ENCODE results near the gene CHN2.

CHN2 gene

DNA sequence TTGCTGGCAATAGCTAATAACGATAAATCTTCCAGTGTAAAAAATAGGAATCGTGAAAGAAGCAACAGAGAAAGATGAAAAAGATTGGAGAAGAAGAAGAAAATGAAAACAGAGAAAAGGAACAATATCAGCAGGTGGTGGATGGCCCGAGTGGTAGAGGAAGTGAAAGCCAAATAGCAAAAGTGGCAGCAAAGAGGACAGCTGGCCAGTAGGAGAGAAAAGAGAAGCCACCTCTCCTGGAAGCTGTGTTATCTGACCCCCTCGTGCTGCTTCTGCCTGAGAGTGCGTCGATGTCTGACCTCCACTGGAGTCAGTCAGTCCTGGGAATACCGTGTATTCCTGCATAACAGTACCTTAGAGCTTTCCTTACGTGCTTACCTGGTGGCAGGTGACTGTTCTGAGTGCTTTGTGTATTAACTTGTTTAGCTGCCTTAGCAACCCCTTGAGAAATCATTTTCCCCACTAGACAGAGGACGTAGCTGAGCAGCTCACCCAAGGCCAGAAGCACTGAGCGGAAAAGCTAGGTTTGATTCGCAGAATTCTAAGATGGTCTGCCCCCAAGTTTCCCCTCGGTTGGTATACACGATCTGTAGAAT lies 88.3 kb downstream of the CHN2 start:
- no peak for DNase-seq (ENCODE audit: low spot score)
- no peak for FAIRE-seq

GRCh38 chr7:29284696-29285443 lies 90.3 kb downstream of the CHN2 start:
- FAIRE-seq = no peak
- DNase-seq (ENCODE audit: low spot score) = no peak

DNA sequence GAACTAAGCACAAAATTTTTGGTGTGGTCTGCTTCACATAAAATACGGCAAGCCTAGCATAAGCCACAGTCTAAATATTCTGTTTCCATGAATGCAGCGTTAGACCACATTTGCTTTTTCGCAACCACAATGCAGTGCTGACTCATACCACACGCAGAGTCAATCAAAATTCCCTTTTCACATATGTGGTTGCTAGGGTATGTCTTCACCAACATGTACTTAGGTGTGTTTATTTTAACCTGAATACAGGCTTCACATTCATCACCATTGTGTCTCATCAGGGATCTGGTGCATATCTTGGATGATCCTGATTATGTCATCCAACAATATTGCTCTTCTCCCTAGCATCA lies 90.8 kb downstream of the CHN2 start:
- FAIRE-seq (peak; percentile 97), DNase-seq (ENCODE audit: low spot score) (peak; percentile 83)

GRCh38 chr7:29285861-29286260 lies 91.3 kb downstream of the CHN2 start:
- DNase-seq (ENCODE audit: low spot score) (peak; percentile 41), FAIRE-seq (no peak)

DNA sequence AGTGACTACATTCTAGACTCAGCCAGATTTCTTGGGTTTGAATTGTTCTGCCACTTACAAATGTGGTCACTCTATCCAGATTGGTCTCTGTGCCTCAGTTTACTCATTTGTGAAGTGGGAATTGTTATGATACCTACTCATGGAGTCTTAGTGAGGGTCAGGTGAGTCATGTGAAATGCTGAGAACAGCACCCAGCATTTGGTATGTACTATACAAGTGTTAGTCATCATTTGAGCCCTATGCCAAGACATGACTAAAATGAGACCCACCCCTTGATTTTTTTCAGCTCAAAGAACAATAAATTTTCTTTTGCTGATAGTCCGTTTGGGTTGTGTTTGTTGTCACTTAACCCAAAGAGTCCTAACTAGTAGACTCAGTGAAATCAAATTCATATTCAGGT lies 92.8 kb downstream of the CHN2 start:
- FAIRE-seq (peak; percentile 52), DNase-seq (ENCODE audit: low spot score) (peak; percentile 87)

- DNase-seq (ENCODE audit: low spot score) = no peak
- no peak for FAIRE-seq
Observed at GRCh38 chr7:29288181-29289091, 93.9 kb downstream of the CHN2 start.

GRCh38 chr7:29289156-29290021 lies 94.8 kb downstream of the CHN2 start:
- DNase-seq (ENCODE audit: low spot score) = peak; percentile 67
- FAIRE-seq = peak; percentile 44

DNA sequence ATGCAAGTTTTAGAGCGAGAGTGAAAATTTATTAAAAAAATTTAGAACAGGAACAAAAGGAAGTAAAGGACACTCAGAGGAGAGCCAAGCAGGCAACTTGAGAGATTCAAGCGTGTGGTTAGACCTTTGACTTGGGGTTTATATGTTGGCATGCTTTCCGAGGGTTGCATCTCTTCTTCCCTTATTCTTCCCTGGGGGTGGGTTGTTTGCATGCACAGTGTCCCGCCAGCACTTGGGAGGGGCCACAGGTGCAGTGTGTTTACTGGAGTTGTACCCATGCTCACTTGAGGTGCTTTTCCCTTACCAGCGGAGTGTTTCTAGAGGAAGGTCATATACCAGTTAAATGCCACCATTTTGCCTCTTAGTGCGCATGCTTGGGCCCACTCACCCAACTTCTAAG lies 96.3 kb downstream of the CHN2 start:
- FAIRE-seq (peak; percentile 35), DNase-seq (ENCODE audit: low spot score) (no peak)

GRCh38 chr7:29291723-29292618 lies 97.4 kb downstream of the CHN2 start:
- no peak for FAIRE-seq

GRCh38 chr7:29292886-29293658 lies 98.5 kb downstream of the CHN2 start:
- DNase-seq (ENCODE audit: low spot score) = no peak
- FAIRE-seq = no peak

More at GRCh38 chr7:29291723-29292618, 97.4 kb downstream of the CHN2 start:
- DNase-seq (ENCODE audit: low spot score) = no peak

DNA sequence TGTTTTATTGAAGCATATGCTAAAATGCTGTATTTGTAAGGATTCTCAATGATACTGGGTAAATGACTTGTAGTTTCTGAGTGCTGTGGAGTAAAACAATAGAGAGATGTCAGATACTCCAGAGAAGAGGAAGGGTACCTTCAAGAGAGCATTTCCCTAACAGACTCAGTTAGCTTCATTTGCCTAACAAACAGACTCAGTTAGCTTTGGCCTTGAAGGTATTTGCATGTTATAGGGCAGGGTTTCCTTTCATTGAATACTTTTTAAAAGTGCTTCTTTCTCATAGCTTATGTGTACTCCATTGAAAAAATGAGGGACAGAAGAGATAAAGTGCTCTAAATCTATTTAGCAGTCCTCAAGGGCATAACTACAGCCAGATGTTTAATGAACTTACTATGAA lies 101.8 kb downstream of the CHN2 start:
- no peak for DNase-seq (ENCODE audit: low spot score)
- FAIRE-seq = no peak

- DNase-seq (ENCODE audit: low spot score) = no peak
- peak; percentile 32 for FAIRE-seq
Observed at GRCh38 chr7:29297194-29297890, 102.8 kb downstream of the CHN2 start.

DNA sequence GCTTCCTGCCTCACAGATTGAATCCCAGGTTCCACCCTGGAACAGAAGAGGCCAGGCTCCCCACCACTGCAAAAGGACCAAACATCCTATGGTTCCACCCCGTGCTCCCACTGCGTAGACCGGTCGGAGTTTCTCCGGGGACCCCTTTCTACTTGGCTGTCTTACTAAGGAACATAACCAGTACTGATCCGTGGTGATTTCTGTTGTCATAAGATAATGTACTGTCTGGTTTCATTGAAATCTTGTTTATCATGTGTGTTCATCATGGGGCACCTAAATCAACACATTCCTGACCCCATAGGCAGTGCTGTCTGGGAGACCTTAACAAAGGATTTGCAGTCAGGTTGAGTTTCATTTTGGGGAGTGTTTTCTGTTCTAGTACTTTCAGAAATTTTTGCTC lies 104.5 kb downstream of the CHN2 start:
- FAIRE-seq = no peak
- DNase-seq (ENCODE audit: low spot score) = no peak

DNA sequence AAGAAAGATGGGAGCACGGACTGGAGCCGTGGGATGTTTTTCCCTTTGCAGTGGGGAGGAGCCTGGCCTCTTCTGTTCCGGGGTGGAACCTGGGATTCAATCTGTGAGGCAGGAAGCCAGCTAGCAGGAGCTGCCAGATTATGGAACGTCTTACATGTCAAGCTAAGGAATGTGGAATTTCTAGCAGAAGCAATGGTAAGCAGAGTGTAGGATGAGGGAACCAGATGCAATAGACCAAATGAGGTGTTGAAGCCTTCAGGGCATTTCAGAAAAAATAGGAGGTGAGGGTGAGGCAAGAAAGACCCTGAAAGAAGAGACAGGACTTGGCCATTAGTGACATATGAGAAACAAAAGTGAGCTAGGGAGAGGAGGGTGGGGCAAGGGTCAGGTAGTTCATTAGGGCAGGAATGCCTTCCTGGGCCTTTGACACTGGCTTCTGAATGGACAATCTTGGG lies 105.5 kb downstream of the CHN2 start:
- DNase-seq (ENCODE audit: low spot score) (peak; percentile 17), FAIRE-seq (no peak)

- DNase-seq (ENCODE audit: low spot score) (no peak), FAIRE-seq (no peak)
Observed at GRCh38 chr7:29300649-29301048, 106.1 kb downstream of the CHN2 start.

DNA sequence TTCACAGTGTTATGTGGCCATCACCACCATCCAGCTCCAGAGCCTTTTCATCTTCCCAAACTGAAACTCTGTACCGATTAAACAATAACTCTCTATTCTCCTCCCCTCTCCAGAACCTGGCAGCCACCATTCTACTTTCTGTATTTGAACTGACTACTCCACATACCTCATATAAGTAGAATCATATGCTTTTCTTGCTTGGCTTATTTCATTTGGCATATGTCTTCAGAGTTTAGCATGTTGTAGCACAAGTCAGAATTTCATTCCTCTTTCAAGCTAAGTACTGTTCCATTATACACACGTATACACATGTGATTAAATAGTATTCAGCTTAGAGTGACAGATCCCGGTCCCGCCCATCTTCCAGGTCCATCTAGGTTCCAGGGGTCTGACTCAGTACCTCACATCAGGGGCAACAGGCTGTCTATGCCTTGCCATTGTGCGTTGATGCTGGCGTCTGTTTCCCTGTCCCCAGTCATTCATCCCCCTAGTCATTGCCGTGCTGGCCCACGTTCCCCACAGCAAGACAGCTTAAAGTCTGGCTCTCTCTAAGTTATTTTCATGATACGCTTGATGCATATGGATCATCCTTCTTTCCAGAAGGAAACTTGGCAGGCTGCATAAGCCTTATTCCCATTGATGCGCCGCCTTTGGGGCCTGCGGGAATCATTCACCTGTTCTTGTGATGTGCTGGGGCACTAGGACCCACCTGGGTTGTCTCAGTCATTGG lies 108.3 kb downstream of the CHN2 start:
- no peak for FAIRE-seq
- no peak for DNase-seq (ENCODE audit: low spot score)

GRCh38 chr7:29304756-29305155 lies 110.2 kb downstream of the CHN2 start:
- DNase-seq (ENCODE audit: low spot score) (no peak), FAIRE-seq (no peak)
